AG10803 (cell line): ENCODE data around the gene CCDC110.

ENCODE experiments used
- DNase-seq: peaks from one replicate; pipeline ENCODE4 v3.0.0; 2010; ENCODE audit warnings: low read depth
- H3K4me3 ChIP-seq: 2 replicates; pipeline ENCODE4 v1.5.1; 2011; ENCODE audit warnings: mild to moderate bottlenecking, low read length, control low read depth
- CTCF ChIP-seq: conservative IDR thresholded peaks from 2 replicates; pipeline ENCODE4 v1.5.1; 2011; ENCODE audit warnings: mild to moderate bottlenecking, low read length, control low read depth, inconsistent platforms

The CCDC110 gene

GRCh38 chr4:185424905-185425646, 46.5 kb downstream of the CCDC110 start:
- TF ChIP-seq CTCF: no peak
- DNase-seq: peak; percentile 43
- peak overlapping the region; percentile 85 for H3K4me3 ChIP-seq

- no peak for TF ChIP-seq CTCF
- H3K4me3 ChIP-seq: no peak overlapping the region
- DNase-seq: peak; percentile 49
Measured at GRCh38 chr4:185421366-185422124, 50.0 kb downstream of the CCDC110 start.

DNA sequence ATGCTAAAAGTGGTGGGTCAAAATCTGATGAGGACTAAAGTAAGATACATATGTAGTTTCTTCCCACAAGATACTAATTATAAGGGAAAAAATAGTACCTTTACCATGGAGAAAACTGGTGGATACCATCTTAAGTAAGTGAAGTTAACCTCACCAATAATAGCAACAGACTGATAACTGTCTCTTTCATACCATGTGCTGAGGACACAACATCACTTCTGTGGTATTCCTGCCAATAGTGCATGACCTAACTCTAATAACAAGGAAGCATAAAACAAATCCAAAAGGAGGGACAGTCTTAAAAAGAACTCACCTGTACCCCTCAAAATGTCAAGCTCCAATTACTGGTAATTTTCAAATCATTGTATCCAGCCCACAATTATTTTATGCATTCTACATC, 54.6 kb downstream of the CCDC110 start:
- no peak for DNase-seq
- no peak for TF ChIP-seq CTCF
- H3K4me3 ChIP-seq: no peak overlapping the region

DNA sequence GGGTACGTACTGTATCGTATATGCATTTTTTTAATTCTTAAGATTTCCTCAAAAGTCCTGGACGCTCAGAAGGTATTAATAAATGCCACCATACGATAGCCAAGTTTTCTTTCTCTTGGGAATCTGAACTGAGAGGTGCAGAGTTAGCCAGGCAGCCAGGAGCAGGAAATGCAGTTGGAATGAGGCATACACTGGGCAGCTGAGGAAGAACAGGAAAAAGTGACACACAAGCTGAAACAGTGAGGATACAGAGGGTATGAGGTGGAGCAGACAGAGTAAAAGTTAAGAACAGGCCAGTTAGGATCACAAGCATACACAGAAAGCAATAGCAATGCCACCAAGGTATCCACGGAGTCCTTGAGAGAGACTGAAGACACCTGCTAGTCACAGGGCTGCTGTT, 59.1 kb downstream of the CCDC110 start:
- DNase-seq: no peak
- no peak overlapping the region for H3K4me3 ChIP-seq
- no peak for TF ChIP-seq CTCF

DNA sequence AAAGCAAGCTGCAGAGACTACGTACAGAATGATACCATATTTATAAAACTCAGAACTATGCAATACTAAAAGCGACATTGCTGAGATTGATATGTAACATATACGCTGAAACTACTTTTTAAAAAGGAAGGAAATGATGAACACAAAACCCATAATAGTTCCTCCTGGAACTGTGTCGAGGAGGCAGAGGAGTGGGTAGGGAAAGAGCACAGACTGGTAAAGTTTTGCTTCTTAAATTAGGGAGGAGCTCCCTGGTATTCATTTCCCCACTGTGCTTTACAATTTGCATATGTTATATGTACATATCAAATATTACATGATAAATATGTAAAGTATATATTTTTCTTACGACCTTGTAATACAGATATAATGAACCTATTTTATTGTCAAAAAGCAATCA, 59.7 kb downstream of the CCDC110 start:
- TF ChIP-seq CTCF: no peak
- DNase-seq: no peak
- no peak overlapping the region for H3K4me3 ChIP-seq

GRCh38 chr4:185408432-185408831, 63.1 kb downstream of the CCDC110 start:
- no peak overlapping the region for H3K4me3 ChIP-seq
- no peak for TF ChIP-seq CTCF
- no peak for DNase-seq

GRCh38 chr4:185405296-185405999, 66.1 kb downstream of the CCDC110 start:
- no peak for TF ChIP-seq CTCF
- H3K4me3 ChIP-seq: no peak overlapping the region
- no peak for DNase-seq
